Calu3 (cell line): Measurements from ENCODE around the gene SPATA2L. TPM values are rescaled to one million over a fixed set of nuclear protein-coding genes. Genes with fewer than 3 reads are reported as not detected.

Experiments
- BruUV-seq: library from RNA; stranded (reverse); fragments of 400-500 nt; replicated peaks from 2 replicates; lab custom pipeline; 2021; lab: Mats Ljungman, UMichigan
- CTCF ChIA-PET: fragments of 300-600 bp; sonication (Branson Sonifier 250); formaldehyde crosslinking; loops from one replicate; lab custom pipeline; 2022; ENCODE audit warnings: antibody characterized with exemption; lab: Charles Lee
- DNase-seq: peaks from one replicate; pipeline ENCODE4 v3.0.0; 2022
- H3K27ac Mint-ChIP-seq: one replicate; pipeline ENCODE4 v1.8.0; 2022; ENCODE audit warnings: mixed read lengths; ENCODE audit not compliant: unreplicated experiment
- H3K27me3 Mint-ChIP-seq: one replicate; pipeline ENCODE4 v1.8.0; 2022; ENCODE audit warnings: mixed read lengths; ENCODE audit not compliant: unreplicated experiment
- H3K36me3 Mint-ChIP-seq: one replicate; pipeline ENCODE4 v1.8.0; 2022; ENCODE audit warnings: mild to moderate bottlenecking, moderate library complexity, mixed read lengths; ENCODE audit not compliant: insufficient read depth, unreplicated experiment
- H3K4me1 Mint-ChIP-seq: one replicate; pipeline ENCODE4 v1.8.0; 2022; ENCODE audit warnings: mild to moderate bottlenecking, low read depth, mixed read lengths; ENCODE audit not compliant: unreplicated experiment
- H3K4me3 Mint-ChIP-seq: one replicate; pipeline ENCODE4 v1.8.0; 2022; ENCODE audit warnings: mild to moderate bottlenecking, low read depth, moderate library complexity, mixed read lengths; ENCODE audit not compliant: unreplicated experiment
- H3K9me3 Mint-ChIP-seq: one replicate; pipeline ENCODE4 v1.8.0; 2022; ENCODE audit warnings: low read depth, mixed read lengths; ENCODE audit not compliant: unreplicated experiment
- CTCF ChIP-seq: fragments of 200-600 bp; IDR thresholded peaks from one replicate; pipeline ENCODE4 v1.8.0; 2022; ENCODE audit warnings: antibody characterized with exemption; ENCODE audit not compliant: unreplicated experiment
- intact Hi-C: fragments of 100-400 bp; cut with micrococcal nuclease; formaldehyde crosslinking; loops from one replicate; pipeline ENCODE4 v1.10.0; 2022; ENCODE audit not compliant: unreplicated experiment
- total RNA-seq: library from RNA; stranded (reverse); gene quantifications from 2 replicates; pipeline ENCODE4 v1.2.3, GENCODE V29; 2022

SPATA2L gene
- total RNA-seq, 1 experiment from 2014 or later: 20.7 TPM

- Mint-ChIP-seq H3K27ac (peak overlapping the region; percentile 81), H3K27me3 (no peaks in the 10 kb centered on the region), H3K4me3 (peak overlapping the region; percentile 81), H3K36me3 (peaks cover 82% of the 10 kb centered on the region), H3K9me3 (no peaks in the 10 kb centered on the region), H3K4me1 (peaks cover 41% of the 10 kb centered on the region)
- CTCF ChIA-PET: interaction anchor here (1.3 kb wide), 1 partner anchor 17 kb away, joined by 4 read pairs; no protein-coding TSS in a partner anchor
- no TSS peak for BruUV-seq
- DNase-seq: peak; percentile 86
- intact Hi-C loops: no loop called here
- no peak for TF ChIP-seq CTCF
Measured at GRCh38 chr16:89722392-89723278, 21.1 kb upstream of the SPATA2L start.

DNA sequence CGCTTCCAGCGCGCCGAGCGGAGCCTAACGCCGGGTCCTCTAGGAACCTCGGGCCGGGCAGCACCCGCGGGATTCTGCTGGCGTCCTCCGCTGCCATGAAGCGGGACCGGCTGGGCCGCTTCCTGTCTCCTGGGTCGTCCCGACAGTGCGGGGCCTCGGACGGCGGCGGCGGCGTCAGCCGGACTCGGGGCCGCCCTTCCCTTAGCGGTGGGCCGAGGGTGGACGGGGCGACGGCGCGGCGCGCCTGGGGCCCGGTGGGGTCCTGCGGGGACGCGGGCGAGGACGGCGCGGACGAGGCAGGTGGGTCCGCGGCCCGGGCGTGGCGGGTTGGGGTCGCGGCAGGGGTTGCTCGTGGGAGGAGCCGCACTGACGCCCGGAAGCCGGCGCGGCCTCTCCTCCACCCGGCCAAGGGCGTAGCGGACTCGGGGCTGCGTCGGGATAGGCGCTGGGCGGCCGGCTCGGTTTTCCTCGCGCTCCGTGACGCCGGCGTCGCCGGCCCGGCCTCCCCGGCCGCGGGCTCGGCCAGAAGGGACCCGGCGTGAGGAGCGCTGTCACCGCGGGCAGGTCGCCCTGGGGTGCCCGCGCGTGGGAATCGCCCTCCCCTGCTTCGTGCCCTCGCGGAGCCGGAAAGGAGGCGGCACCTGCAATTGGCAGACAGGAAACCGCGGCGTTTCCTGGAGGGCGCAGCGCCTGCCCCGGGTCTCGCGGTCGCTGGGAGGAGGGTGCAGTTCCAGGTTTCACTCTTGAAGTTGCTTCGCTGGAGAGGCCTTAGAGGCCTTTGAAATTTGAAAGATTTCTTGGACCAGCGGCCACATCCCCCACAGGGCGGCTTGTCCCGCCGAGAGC lies 20.3 kb upstream of the SPATA2L start:
- H3K9me3 Mint-ChIP-seq: no peaks in the 10 kb centered on the region
- H3K27me3 Mint-ChIP-seq: no peaks in the 10 kb centered on the region
- H3K36me3 Mint-ChIP-seq: peaks cover 83% of the 10 kb centered on the region
- TF ChIP-seq CTCF: no peak
- H3K27ac Mint-ChIP-seq: peak overlapping the region; percentile 81
- peak overlapping the region; percentile 81 for H3K4me3 Mint-ChIP-seq
- DNase-seq: peak; percentile 66
- peaks cover 47% of the 10 kb centered on the region for H3K4me1 Mint-ChIP-seq
- intact Hi-C loops: no loop called here
- CTCF ChIA-PET: interaction anchor here (1.3 kb wide), 1 partner anchor 16 kb away, joined by 4 read pairs; no protein-coding TSS in a partner anchor
- BruUV-seq: no TSS peak

- no peak for TF ChIP-seq CTCF
- peak within 1 kb of the TSS; percentile 81 for H3K4me3 Mint-ChIP-seq
- no TSS peak for BruUV-seq
- H3K27me3 Mint-ChIP-seq: no peaks in the 10 kb centered on the region
- H3K27ac Mint-ChIP-seq: peak within 1 kb of the TSS; percentile 81
- H3K36me3 Mint-ChIP-seq: peaks cover 87% of the 10 kb centered on the region
- peak; percentile 92 for DNase-seq
- CTCF ChIA-PET: interaction anchor here (0.8 kb wide), 1 partner anchor 21 kb away, joined by 4 read pairs; no protein-coding TSS in a partner anchor
- intact Hi-C loops: no loop called here
- H3K4me1 Mint-ChIP-seq: peaks cover 47% of the 10 kb centered on the region
- no peaks in the 10 kb centered on the region for H3K9me3 Mint-ChIP-seq
Measured at GRCh38 chr16:89720813-89721545, 19.5 kb upstream of the SPATA2L start, which contains the start of the genes VPS9D1 and ZNF276. TSS of gene VPS9D1 (minus strand) at chr16:89720898. CDS start at chr16:89720861, 37 bp downstream. TSS of gene ZNF276 (plus strand) at chr16:89721537. CDS start at chr16:89721641, 104 bp downstream.

DNA sequence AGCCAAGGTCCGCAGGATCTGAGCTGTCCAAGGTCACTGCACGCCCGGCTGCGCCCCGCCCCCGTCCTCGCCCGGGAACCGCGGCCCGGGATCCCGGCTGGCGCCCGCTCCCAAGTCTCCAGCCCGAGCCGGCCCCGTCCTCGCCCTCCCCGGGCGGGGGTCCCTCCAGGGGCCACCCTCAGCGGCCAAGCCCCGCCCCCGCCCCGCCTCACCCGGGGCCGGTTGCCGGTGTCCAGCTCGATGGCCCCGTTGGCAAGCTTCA lies 19.0 kb upstream of the SPATA2L start:
- no peak for TF ChIP-seq CTCF
- BruUV-seq: no TSS peak
- Mint-ChIP-seq H3K27me3 (no peaks in the 10 kb centered on the region), H3K4me3 (peak overlapping the region; percentile 81), H3K9me3 (no peaks in the 10 kb centered on the region), H3K36me3 (peaks cover 91% of the 10 kb centered on the region), H3K27ac (peak overlapping the region; percentile 68), H3K4me1 (peaks cover 47% of the 10 kb centered on the region)
- DNase-seq: peak; percentile 65
- intact Hi-C loops: no loop called here
- CTCF ChIA-PET: interaction anchor here (0.8 kb wide), 1 partner anchor 20 kb away, joined by 4 read pairs; no protein-coding TSS in a partner anchor
